Liver (tissue), 9 donors: ENCODE measurements around the gene ICA1L. TPM values are rescaled to one million over a fixed set of nuclear protein-coding genes. Genes with fewer than 3 reads are reported as not detected.

Experiments used
- DNase-seq: peaks from one replicate; pipeline ENCODE4 v3.0.0-alpha.2; 2017; ENCODE audit warnings: low spot score
- H3K27ac ChIP-seq, 2 donors: one replicate each; pipeline ENCODE4 v1.7.0; 2013; ENCODE audit warnings: inconsistent platforms in 2 of 2, low read length in 2 of 2, control low read depth in 1 of 2, low read depth in 1 of 2, mild to moderate bottlenecking in 1 of 2
- H3K27me3 ChIP-seq, 4 donors: one replicate each; pipeline versions ENCODE4 v1.6.1 to v1.7.0; 2013; ENCODE audit warnings: low read length in 3 of 4, inconsistent platforms in 1 of 4, mild to moderate bottlenecking in 1 of 4, moderate library complexity in 1 of 4; ENCODE audit not compliant: control insufficient read depth in 4 of 4, insufficient read depth in 4 of 4
- H3K36me3 ChIP-seq, 4 donors: one replicate each; pipeline versions ENCODE4 v1.6.1 to v1.7.0; 2013; ENCODE audit warnings: low read length in 3 of 4, mild to moderate bottlenecking in 3 of 4, low read depth in 1 of 4, moderate library complexity in 1 of 4; ENCODE audit not compliant: control insufficient read depth in 4 of 4, insufficient read depth in 3 of 4
- H3K4me1 ChIP-seq, 4 donors: one replicate each; pipeline versions ENCODE4 v1.6.1 to v1.7.0; 2013; ENCODE audit warnings: low read length in 3 of 4, mild to moderate bottlenecking in 3 of 4, moderate library complexity in 1 of 4; ENCODE audit not compliant: control insufficient read depth in 4 of 4, insufficient read depth in 4 of 4
- H3K4me3 ChIP-seq, 3 donors: one replicate each; pipeline versions ENCODE4 v1.6.1 to v1.7.0; 2013; ENCODE audit warnings: low read length in 3 of 3, control low read depth in 1 of 3, low read depth in 1 of 3, mild to moderate bottlenecking in 1 of 3
- H3K9ac ChIP-seq, 2 donors: one replicate each; pipeline ENCODE4 v1.7.0; 2013; ENCODE audit warnings: low read length in 2 of 2, mild to moderate bottlenecking in 2 of 2, moderate library complexity in 2 of 2, control low read depth in 1 of 2, low read depth in 1 of 2
- H3K9me3 ChIP-seq, 4 donors: one replicate each; pipeline versions ENCODE4 v1.6.1 to v1.7.0; 2013; ENCODE audit warnings: low read length in 3 of 4; ENCODE audit not compliant: control insufficient read depth in 4 of 4
- ATF3 ChIP-seq: IDR thresholded peaks from 2 replicates; pipeline ENCODE4 v1.6.1; 2016; ENCODE audit warnings: antibody characterized with exemption
- CTCF ChIP-seq: fragments of 150-350 bp; IDR thresholded peaks from 2 replicates; pipeline ENCODE4 v1.5.1; 2017; ENCODE audit warnings: improper control_type of control experiment, low read depth, low read length; ENCODE audit not compliant: missing input control
- FOXA1 ChIP-seq: IDR thresholded peaks from 2 replicates; pipeline ENCODE4 v1.6.1; 2016; ENCODE audit warnings: antibody characterized with exemption
- FOXA2 ChIP-seq: IDR thresholded peaks from 2 replicates; pipeline ENCODE4 v1.6.1; 2016; ENCODE audit warnings: antibody characterized with exemption
- GABPA ChIP-seq, 2 donors: IDR thresholded peaks in 1 of 2; conservative IDR thresholded peaks in 1 of 2; 2 replicates each; pipeline ENCODE4 v1.6.1; 2016; ENCODE audit warnings: antibody characterized with exemption in 2 of 2, mild to moderate bottlenecking in 1 of 2, moderate library complexity in 1 of 2
- HNF4A ChIP-seq, 2 donors: conservative IDR thresholded peaks; 2 replicates each; pipeline ENCODE4 v1.6.1; 2016; ENCODE audit warnings: antibody characterized with exemption in 2 of 2, mild to moderate bottlenecking in 2 of 2
- JUND ChIP-seq, 2 donors: IDR thresholded peaks; 2 replicates each; pipeline ENCODE4 v1.6.1; 2016; ENCODE audit warnings: antibody characterized with exemption in 2 of 2
- MAX ChIP-seq: IDR thresholded peaks from 2 replicates; pipeline ENCODE4 v1.6.1; 2016; ENCODE audit warnings: antibody characterized with exemption
- NR2F2 ChIP-seq: IDR thresholded peaks from 2 replicates; pipeline ENCODE4 v1.6.1; 2016; ENCODE audit warnings: antibody characterized with exemption
- RAD21 ChIP-seq, 2 donors: IDR thresholded peaks; 2 replicates each; pipeline ENCODE4 v1.6.1; 2016; ENCODE audit warnings: antibody characterized with exemption in 2 of 2, mild to moderate bottlenecking in 2 of 2
- REST ChIP-seq: IDR thresholded peaks from 2 replicates; pipeline ENCODE4 v1.6.1; 2016; ENCODE audit warnings: antibody characterized with exemption, mild to moderate bottlenecking
- RXRA ChIP-seq, 2 donors: IDR thresholded peaks; 2 replicates each; pipeline ENCODE4 v1.6.1; 2017 to 2018; ENCODE audit warnings: antibody characterized with exemption in 2 of 2, mild to moderate bottlenecking in 1 of 2
- SP1 ChIP-seq: IDR thresholded peaks from 2 replicates; pipeline ENCODE4 v1.6.1; 2018; ENCODE audit warnings: antibody characterized with exemption, mild to moderate bottlenecking
- TAF1 ChIP-seq: conservative IDR thresholded peaks from 2 replicates; pipeline ENCODE4 v1.6.1; 2016; ENCODE audit warnings: antibody characterized with exemption, mild to moderate bottlenecking
- YY1 ChIP-seq: IDR thresholded peaks from 2 replicates; pipeline ENCODE4 v1.6.1; 2016; ENCODE audit warnings: antibody characterized with exemption, mild to moderate bottlenecking
- ZBTB33 ChIP-seq: IDR thresholded peaks from 2 replicates; pipeline ENCODE4 v1.6.1; 2016; ENCODE audit warnings: antibody characterized with exemption
- WGBS: extraction: QIAGEN DNeasy Blood & Tissue Kit; methylation state at CpG from one replicate; pipeline ENCODE4 v1.1.7; 2013; 5-methylcytosine and 5-hydroxymethylcytosine counted together
- polyA plus RNA-seq, 2 donors: library from polyadenylated mRNA; stranded (reverse) in 1 of 2; unstranded in 1 of 2; fragments of 200-250 nt in 1 of 2; fragments of >200 nt in 1 of 2; fragmentation: Nextera tagmentation in 1 of 2; extraction: Ambion mirVana in 1 of 2; gene quantifications; one replicate each; pipeline versions ENCODE4 v1.2.1 to v1.2.3, GENCODE V29; 2013 to 2015
- total RNA-seq, 2 donors: library from RNA; depleted of rRNA; stranded (reverse); fragments of >200 nt; gene quantifications; one replicate each; pipeline ENCODE4 v1.2.3, GENCODE V29; 2014
- donor health status: healthy.
- donor health status: healthy.
- donor health status: healthy.
- donor health status: healthy.
- donor health status: healthy.

Gene ICA1L
- total and polyA plus RNA-seq, 4 donors: 0.15 to 1.7 (median 0.79) TPM

- H3K9ac ChIP-seq: no peak overlapping the region
- H3K4me3 ChIP-seq: no peak overlapping the region
- 87% methylated on average over 7 of the region's 7 CpGs for WGBS
- no peak overlapping the region for H3K27ac ChIP-seq
- no peaks in the 10 kb centered on the region for H3K9me3 ChIP-seq
- TF ChIP-seq JUND (IDR thresholded peaks at IDR 0.05) (no peak), TAF1 (no peak), HNF4A (conservative IDR thresholded peaks at IDR 0.05) (no peak), YY1 (no peak), CTCF (no peak), FOXA1 (no peak), GABPA (IDR thresholded peaks at IDR 0.05 in 1 of 2, conservative IDR thresholded peaks at IDR 0.05 in 1 of 2) (no peak), ATF3 (no peak)
- DNase-seq: no peak
- no peaks in the 10 kb centered on the region for H3K27me3 ChIP-seq
- H3K36me3 ChIP-seq: no peaks in the 10 kb centered on the region
- peaks cover 0 to 2% (median 0%) of the 10 kb centered on the region in 4 donors for H3K4me1 ChIP-seq
Observed at GRCh38 chr2:202771741-202772460, 99.7 kb downstream of the ICA1L start.

GRCh38 chr2:202771336-202771735 is 100.2 kb downstream of the ICA1L start:
- Histone ChIP-seq H3K27ac (no peak overlapping the region), H3K9me3 (no peaks in the 10 kb centered on the region), H3K36me3 (no peaks in the 10 kb centered on the region), H3K27me3 (no peaks in the 10 kb centered on the region), H3K4me3 (no peak overlapping the region), H3K4me1 (peaks cover 0 to 2% (median 0%) of the 10 kb centered on the region in 4 donors), H3K9ac (no peak overlapping the region)
- 93% methylated on average over 1 of the region's 1 CpG for WGBS
- TF ChIP-seq HNF4A (conservative IDR thresholded peaks at IDR 0.05): no peak
- no peak for TF ChIP-seq FOXA2
- TF ChIP-seq JUND (IDR thresholded peaks at IDR 0.05): no peak
- TF ChIP-seq SP1: no peak
- no peak for TF ChIP-seq GABPA (IDR thresholded peaks at IDR 0.05 in 1 of 2, conservative IDR thresholded peaks at IDR 0.05 in 1 of 2)
- no peak for TF ChIP-seq NR2F2
- no peak for DNase-seq

- peaks cover 0 to 4% (median 0%) of the 10 kb centered on the region in 4 donors for H3K36me3 ChIP-seq
- TF ChIP-seq ZBTB33 (no peak), TAF1 (no peak), SP1 (no peak), YY1 (no peak), RXRA (IDR thresholded peaks at IDR 0.05) (no peak), NR2F2 (no peak), REST (no peak), JUND (IDR thresholded peaks at IDR 0.05) (no peak), GABPA (IDR thresholded peaks at IDR 0.05 in 1 of 2, conservative IDR thresholded peaks at IDR 0.05 in 1 of 2) (no peak), RAD21 (IDR thresholded peaks at IDR 0.05) (no peak), MAX (no peak), CTCF (no peak)
Observed at GRCh38 chr2:202769201-202769600, 102.4 kb downstream of the ICA1L start.

More at GRCh38 chr2:202769201-202769600, 102.4 kb downstream of the ICA1L start:
- Histone ChIP-seq H3K4me1 (peaks cover 0 to 2% (median 0%) of the 10 kb centered on the region in 4 donors), H3K27ac (no peak overlapping the region), H3K9me3 (no peaks in the 10 kb centered on the region), H3K27me3 (no peaks in the 10 kb centered on the region), H3K4me3 (no peak overlapping the region), H3K9ac (no peak overlapping the region)
- no peak for DNase-seq
